PC-9 (cell line): ENCODE measurements around the gene CPA5. TPM values are rescaled to one million over a fixed set of nuclear protein-coding genes. Genes with fewer than 3 reads are reported as not detected.
"Not testable (repeated sequence)": the region's sequence is repeated elsewhere in the genome, so short reads cannot be mapped to it uniquely, and the experiment has no call there.

ENCODE experiments used
- BruUV-seq: library from RNA; stranded (reverse); fragments of 400-500 nt; replicated peaks from 2 replicates; lab custom pipeline; 2021; lab: Mats Ljungman, UMichigan
- CTCF ChIA-PET: fragments of 300-600 bp; sonication (Branson Sonifier 250); formaldehyde crosslinking; loops from one replicate; lab custom pipeline; 2022; ENCODE audit warnings: antibody characterized with exemption; lab: Charles Lee
- POLR2A ChIA-PET: fragments of 300-600 bp; sonication (Branson Sonifier 250); formaldehyde crosslinking; loops from one replicate; lab custom pipeline; 2022; ENCODE audit warnings: antibody characterized with exemption; ENCODE audit not compliant: unreplicated experiment; lab: Charles Lee
- DNase-seq, 2 experiments: peaks; one replicate each; pipeline versions ENCODE4 v3.0.0 to v3.0.0-alpha.2; 2015 to 2022; ENCODE audit warnings: mixed read lengths in 1 of 2
- H2AFZ ChIP-seq: fragments of 200-600 bp; sonication (generic); 2 replicates; pipeline ENCODE4 v1.8.1; 2017; ENCODE audit warnings: antibody characterized with exemption
- H3F3A ChIP-seq: fragments of 200-600 bp; sonication (generic); 2 replicates; pipeline ENCODE4 v1.8.1; 2017; ENCODE audit warnings: antibody characterized with exemption, mild to moderate bottlenecking, low read depth; ENCODE audit not compliant: insufficient read depth
- H3K27ac ChIP-seq: fragments of 200-600 bp; sonication (generic); 2 replicates; pipeline ENCODE4 v1.6.1; 2016; ENCODE audit warnings: mixed run types
- H3K27me3 ChIP-seq: fragments of 200-600 bp; sonication (generic); 2 replicates; pipeline ENCODE4 v1.6.1; 2016; ENCODE audit warnings: low read depth, mixed run types; ENCODE audit not compliant: insufficient read depth
- H3K36me3 ChIP-seq: fragments of 200-600 bp; sonication (generic); 2 replicates; pipeline ENCODE4 v1.6.1; 2016; ENCODE audit warnings: low read depth, mixed run types
- H3K4me1 ChIP-seq: fragments of 200-600 bp; sonication (generic); replicated peaks from 2 replicates; pipeline ENCODE4 v1.6.1; 2016; ENCODE audit warnings: mixed run types; ENCODE audit not compliant: insufficient read depth
- H3K4me2 ChIP-seq: fragments of 200-600 bp; sonication (generic); 2 replicates; pipeline ENCODE4 v1.6.1; 2017; ENCODE audit warnings: mixed run types
- H3K4me3 ChIP-seq: fragments of 200-600 bp; sonication (generic); 2 replicates; pipeline ENCODE4 v1.6.1; 2016; ENCODE audit warnings: mixed run types
- H3K79me2 ChIP-seq: fragments of 200-600 bp; sonication (generic); 2 replicates; pipeline ENCODE4 v1.6.1; 2017; ENCODE audit warnings: low read depth, mixed run types
- H3K9me2 ChIP-seq: fragments of 200-600 bp; sonication (generic); 2 replicates; pipeline ENCODE4 v1.8.1; 2017; ENCODE audit warnings: mild to moderate bottlenecking; ENCODE audit not compliant: insufficient read depth
- H3K9me3 ChIP-seq: fragments of 200-600 bp; sonication (generic); 2 replicates; pipeline ENCODE4 v1.8.1; 2016; ENCODE audit warnings: low read depth; ENCODE audit not compliant: insufficient read depth
- H4K20me1 ChIP-seq: fragments of 200-600 bp; sonication (generic); 2 replicates; pipeline ENCODE4 v1.8.1; 2017; ENCODE audit not compliant: insufficient read depth
- EZH2 ChIP-seq: fragments of 200-600 bp; sonication (generic); IDR thresholded peaks from 2 replicates; pipeline ENCODE4 v1.8.0; 2017; ENCODE audit warnings: antibody characterized with exemption, low read depth
- intact Hi-C: fragments of 100-400 bp; cut with micrococcal nuclease; formaldehyde crosslinking; loops from one replicate; pipeline ENCODE4 v1.10.0; 2022; ENCODE audit not compliant: unreplicated experiment
- total RNA-seq: library from RNA; stranded (reverse); gene quantifications from 2 replicates; pipeline ENCODE4 v1.2.3, GENCODE V29; 2021
- TF ChIP-seq, protein P1 (sequence below): fragments of 200-600 bp; sonication (generic); conservative IDR thresholded peaks from 2 replicates; pipeline ENCODE4 v1.6.1; 2017; ENCODE audit warnings: mixed run types, antibody characterized with exemption, mild to moderate bottlenecking, moderate library complexity

Gene CPA5
- total RNA-seq, 1 experiment from 2014 or later, result not detected

DNA sequence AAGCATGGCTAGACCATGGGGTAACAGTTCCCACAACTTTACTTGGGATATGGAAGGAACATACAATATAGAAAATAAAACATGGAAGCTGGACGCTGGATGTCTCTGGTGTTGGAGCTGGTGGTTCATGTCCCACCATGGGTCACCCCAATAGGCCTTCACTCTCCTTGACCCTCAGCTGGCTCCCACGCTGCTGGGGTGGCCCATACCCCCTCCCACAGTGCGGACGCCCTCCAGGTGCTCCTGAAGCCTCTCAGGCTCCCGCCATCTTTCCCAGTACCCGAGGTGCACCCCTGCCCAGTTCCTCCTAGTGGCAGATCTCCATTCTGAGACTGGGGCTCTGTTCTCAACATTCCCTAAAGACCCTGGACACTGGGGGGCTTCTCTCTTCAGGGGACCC is 29.9 kb downstream of the CPA5 start:
- ChIA-PET POLR2A (no interaction called here), CTCF (no interaction called here)
- Histone ChIP-seq H2AFZ (no peak overlapping the region), H3K27me3 (no peaks in the 10 kb centered on the region), H4K20me1 (no peaks in the 10 kb centered on the region), H3K27ac (no peak overlapping the region), H3K79me2 (no peaks in the 10 kb centered on the region), H3K4me1 (peaks cover 4% of the 10 kb centered on the region), H3K9me3 (no peaks in the 10 kb centered on the region), H3K36me3 (no peaks in the 10 kb centered on the region), H3K4me3 (no peak overlapping the region), H3F3A (peaks cover 6% of the 10 kb centered on the region; the same call in 1 of the 2 replicates), H3K4me2 (no peak overlapping the region), H3K9me2 (no peaks in the 10 kb centered on the region)
- TF ChIP-seq, protein P1, sequence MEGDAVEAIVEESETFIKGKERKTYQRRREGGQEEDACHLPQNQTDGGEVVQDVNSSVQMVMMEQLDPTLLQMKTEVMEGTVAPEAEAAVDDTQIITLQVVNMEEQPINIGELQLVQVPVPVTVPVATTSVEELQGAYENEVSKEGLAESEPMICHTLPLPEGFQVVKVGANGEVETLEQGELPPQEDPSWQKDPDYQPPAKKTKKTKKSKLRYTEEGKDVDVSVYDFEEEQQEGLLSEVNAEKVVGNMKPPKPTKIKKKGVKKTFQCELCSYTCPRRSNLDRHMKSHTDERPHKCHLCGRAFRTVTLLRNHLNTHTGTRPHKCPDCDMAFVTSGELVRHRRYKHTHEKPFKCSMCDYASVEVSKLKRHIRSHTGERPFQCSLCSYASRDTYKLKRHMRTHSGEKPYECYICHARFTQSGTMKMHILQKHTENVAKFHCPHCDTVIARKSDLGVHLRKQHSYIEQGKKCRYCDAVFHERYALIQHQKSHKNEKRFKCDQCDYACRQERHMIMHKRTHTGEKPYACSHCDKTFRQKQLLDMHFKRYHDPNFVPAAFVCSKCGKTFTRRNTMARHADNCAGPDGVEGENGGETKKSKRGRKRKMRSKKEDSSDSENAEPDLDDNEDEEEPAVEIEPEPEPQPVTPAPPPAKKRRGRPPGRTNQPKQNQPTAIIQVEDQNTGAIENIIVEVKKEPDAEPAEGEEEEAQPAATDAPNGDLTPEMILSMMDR, result no peak
- TF ChIP-seq EZH2, result no peak
- no TSS peak for BruUV-seq
- intact Hi-C loops, result no loop called here
- DNase-seq, result no peak

DNA sequence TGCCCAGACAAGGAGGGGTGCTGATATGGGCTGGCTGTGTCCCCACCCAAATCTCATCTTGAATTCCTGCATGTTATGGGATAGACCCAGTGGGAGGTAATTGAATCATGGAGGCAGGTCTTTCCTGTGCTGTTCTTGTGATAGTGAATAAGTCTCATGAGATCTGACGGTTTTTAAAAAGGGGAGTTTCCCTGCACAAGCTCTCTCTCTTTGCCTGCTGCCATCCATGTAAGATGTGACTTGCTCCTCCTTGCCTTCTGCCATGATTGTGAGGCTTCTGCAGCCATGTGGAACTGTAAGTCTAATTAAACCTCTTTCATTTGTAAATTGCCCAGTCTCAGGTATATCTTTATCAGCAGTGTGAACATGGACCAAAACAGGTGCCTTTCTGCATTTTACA is 31.8 kb downstream of the CPA5 start:
- BruUV-seq, H3K79me2 ChIP-seq, H3K4me3 ChIP-seq, intact Hi-C loops, H3K4me1 ChIP-seq, H3F3A ChIP-seq, H3K36me3 ChIP-seq, H2AFZ ChIP-seq, H4K20me1 ChIP-seq, H3K9me2 ChIP-seq, H3K9me3 ChIP-seq, H3K27ac ChIP-seq, H3K4me2 ChIP-seq, H3K27me3 ChIP-seq, CTCF ChIA-PET, POLR2A ChIA-PET, DNase-seq: not testable (repeated sequence)

DNA sequence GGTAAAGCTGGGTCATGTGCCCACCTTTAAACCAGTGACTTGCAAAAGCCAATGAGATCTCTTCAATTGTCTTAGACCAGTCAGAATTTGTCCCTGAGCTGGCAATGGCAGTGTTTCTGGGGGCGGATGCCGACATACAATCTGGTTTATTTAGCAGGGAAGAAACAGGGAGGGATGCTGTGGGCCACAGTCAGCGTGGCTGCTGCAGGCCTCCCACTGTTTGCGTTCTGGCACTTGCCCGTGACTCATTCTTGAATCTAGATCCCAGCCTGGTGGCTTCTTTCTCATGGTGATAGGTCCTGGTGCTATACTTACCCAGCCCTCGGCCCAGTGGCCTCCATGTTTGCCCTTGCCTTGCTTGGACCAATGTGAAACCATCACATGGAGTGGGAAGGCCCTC is 32.6 kb downstream of the CPA5 start:
- intact Hi-C loops, result no loop called here
- H2AFZ ChIP-seq, result no peak overlapping the region
- no peaks in the 10 kb centered on the region for H3K4me1 ChIP-seq
- CTCF ChIA-PET, result no interaction called here
- POLR2A ChIA-PET, result no interaction called here
- no peaks in the 10 kb centered on the region for H3K9me3 ChIP-seq
- no peaks in the 10 kb centered on the region for H3K9me2 ChIP-seq
- no peak overlapping the region for H3K4me3 ChIP-seq
- H3F3A ChIP-seq, result no peaks in the 10 kb centered on the region
- BruUV-seq, result no TSS peak
- H3K27ac ChIP-seq, result no peak overlapping the region
- TF ChIP-seq, protein P1, result no peak
- no peak for TF ChIP-seq EZH2
- H3K27me3 ChIP-seq, result no peaks in the 10 kb centered on the region
- H3K79me2 ChIP-seq, result no peaks in the 10 kb centered on the region
- H3K36me3 ChIP-seq, result no peaks in the 10 kb centered on the region
- no peak overlapping the region for H3K4me2 ChIP-seq
- no peak for DNase-seq
- no peaks in the 10 kb centered on the region for H4K20me1 ChIP-seq

DNA sequence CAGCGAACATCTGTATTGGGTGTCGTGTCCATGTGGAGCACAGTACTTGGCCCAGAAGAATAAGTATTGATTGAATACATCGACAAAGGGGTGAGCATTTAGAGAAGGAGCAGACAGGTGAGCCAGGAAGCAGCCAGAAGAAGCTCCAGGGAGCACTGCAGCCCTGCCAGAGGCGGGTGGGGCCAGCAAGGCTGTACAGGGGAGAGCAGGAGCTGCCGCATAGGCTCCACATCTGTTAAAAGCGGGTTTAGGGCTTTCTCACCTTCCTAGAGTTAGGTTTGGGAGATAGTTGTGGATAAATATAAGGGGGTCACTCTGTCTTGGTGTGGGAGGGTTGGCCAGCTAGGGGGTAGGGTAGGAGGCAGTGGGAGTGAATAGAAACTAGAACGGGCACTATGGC is 34.4 kb downstream of the CPA5 start:
- BruUV-seq, result no TSS peak
- Histone ChIP-seq H3K79me2 (no peaks in the 10 kb centered on the region), H2AFZ (no peak overlapping the region), H3F3A (no peaks in the 10 kb centered on the region), H3K36me3 (no peaks in the 10 kb centered on the region), H3K27me3 (no peaks in the 10 kb centered on the region), H3K9me2 (no peaks in the 10 kb centered on the region), H4K20me1 (no peaks in the 10 kb centered on the region), H3K4me1 (no peaks in the 10 kb centered on the region), H3K4me3 (no peak overlapping the region), H3K27ac (no peak overlapping the region), H3K9me3 (no peaks in the 10 kb centered on the region), H3K4me2 (no peak overlapping the region)
- intact Hi-C loops, result no loop called here
- no peak for DNase-seq
- POLR2A ChIA-PET, result no interaction called here
- TF ChIP-seq EZH2, result no peak
- TF ChIP-seq, protein P1, result no peak
- CTCF ChIA-PET, result no interaction called here
